Esophagus muscularis mucosa (tissue), 4 donors: ENCODE data around the gene CAPZB.

Source experiments
- CTCF ChIP-seq, 3 experiments: fragments of 200-600 bp in 2 of 3; fragments of 450-650 bp in 1 of 3; sonication (generic) in 2 of 3; IDR thresholded peaks; one replicate each; pipeline ENCODE4 v1.5.1; 2017 to 2019; ENCODE audit warnings: antibody characterized with exemption in 3 of 3, mild to moderate bottlenecking in 2 of 3, moderate library complexity in 1 of 3
- EP300 ChIP-seq: sonication (generic); formaldehyde crosslinking; IDR thresholded peaks from one replicate; pipeline ENCODE4 v1.6.1; 2017; ENCODE audit warnings: antibody characterized with exemption
- POLR2A ChIP-seq: fragments of 450-650 bp; IDR thresholded peaks from one replicate; pipeline ENCODE4 v1.6.1; 2017; ENCODE audit warnings: antibody characterized with exemption, moderate library complexity, mild to moderate bottlenecking, low read depth

DNA sequence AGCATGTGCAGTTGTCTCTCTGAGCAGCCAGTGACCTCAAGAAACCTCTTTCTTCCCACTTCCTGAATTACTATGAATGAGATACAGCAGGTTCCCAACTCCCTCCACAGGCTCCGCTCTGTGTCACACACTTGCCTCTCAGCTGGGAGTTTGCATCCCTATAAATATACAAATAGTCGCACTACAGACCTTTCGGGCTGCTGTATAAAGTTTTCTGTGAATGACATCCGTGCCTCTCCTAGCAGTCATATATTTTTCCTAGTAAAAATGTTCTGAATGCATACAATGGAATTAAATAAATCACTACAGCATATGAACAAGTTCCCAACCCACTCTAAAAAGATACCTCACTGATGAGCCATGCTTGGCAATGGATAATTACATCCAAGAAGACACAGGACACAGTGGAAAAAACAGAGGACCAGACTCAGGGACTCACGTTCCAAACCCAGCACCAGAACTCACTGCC lies 66.8 kb downstream of the CAPZB start:
- no peak for TF ChIP-seq POLR2A
- TF ChIP-seq CTCF (IDR thresholded peaks at IDR 0.05) = no peak
- no peak for TF ChIP-seq EP300
